ENCODE results near the gene DLG2.

DNA sequence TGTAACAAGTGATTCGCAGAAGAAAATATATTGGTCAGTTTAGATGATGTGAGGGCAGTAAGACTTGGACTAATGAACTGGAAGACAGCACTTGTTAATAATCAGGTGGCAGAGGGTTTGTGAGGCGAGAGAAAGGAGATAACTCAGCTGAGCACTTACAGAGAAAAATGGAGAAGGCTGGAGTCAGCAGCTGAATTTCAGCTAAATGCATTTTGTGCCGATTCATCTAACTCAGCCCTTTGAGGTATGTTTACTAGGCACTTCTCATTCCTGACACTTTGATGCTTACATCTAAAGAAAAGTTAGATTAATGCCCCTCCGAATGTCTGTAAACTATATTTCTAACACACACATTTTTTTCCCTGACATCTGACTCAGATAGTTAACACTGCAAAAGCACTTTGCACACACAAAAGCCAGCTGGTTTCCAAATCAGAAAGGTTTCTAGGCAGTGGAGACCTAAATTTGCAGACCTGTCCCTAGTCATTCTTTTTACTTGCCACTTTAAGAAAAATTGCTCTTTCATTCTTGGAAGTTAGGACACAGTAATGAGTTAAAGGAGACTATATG is 1481.4 kb downstream of the DLG2 start:
- TF ChIP-seq, protein P1, sequence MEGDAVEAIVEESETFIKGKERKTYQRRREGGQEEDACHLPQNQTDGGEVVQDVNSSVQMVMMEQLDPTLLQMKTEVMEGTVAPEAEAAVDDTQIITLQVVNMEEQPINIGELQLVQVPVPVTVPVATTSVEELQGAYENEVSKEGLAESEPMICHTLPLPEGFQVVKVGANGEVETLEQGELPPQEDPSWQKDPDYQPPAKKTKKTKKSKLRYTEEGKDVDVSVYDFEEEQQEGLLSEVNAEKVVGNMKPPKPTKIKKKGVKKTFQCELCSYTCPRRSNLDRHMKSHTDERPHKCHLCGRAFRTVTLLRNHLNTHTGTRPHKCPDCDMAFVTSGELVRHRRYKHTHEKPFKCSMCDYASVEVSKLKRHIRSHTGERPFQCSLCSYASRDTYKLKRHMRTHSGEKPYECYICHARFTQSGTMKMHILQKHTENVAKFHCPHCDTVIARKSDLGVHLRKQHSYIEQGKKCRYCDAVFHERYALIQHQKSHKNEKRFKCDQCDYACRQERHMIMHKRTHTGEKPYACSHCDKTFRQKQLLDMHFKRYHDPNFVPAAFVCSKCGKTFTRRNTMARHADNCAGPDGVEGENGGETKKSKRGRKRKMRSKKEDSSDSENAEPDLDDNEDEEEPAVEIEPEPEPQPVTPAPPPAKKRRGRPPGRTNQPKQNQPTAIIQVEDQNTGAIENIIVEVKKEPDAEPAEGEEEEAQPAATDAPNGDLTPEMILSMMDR (IDR thresholded peaks at IDR 0.05), result no peak
- TF ChIP-seq POLR2A (IDR thresholded peaks at IDR 0.05), result no peak

All from tibial nerve (tissue), 3 donors.